ENCODE results near the gene SAMD8.

DNA sequence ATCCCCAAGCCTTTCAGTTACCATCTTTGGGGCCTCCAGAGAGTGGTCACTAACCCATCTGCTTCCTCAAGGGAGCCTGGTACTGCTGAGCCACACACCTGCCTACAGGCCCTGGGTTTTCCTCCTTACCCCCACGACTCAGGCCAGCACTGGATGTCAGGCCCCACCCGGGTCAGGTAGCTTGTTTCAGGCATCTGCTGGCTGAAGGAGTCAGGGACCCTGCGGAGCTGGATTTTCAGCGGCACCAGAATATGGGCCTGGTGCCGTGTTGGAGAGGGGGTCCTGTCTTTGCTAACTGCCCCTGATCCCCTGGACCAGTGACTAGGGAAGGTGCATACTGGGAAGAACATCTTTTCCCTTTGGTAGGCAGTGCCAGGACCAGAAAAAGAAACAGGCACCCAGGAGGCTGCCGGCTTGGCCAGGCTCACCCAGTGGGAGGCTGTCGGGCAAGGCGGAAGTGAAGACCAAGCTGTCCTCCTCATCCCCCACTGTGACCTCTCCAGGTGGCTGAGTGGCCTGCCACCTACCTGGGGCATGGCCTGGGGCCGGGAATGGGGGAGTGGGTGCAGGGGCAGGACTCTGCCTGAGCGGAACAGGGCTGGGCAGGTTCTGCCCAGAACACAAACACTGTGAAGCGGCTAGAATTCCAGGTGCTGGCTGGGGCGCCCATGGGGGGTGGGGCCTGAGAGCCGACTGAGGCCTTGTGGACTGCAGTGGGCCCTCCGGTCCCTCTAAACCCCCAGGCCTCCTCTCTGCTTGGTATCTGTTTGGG lies 12.4 kb upstream of the SAMD8 start:
- TF ChIP-seq, protein P1, sequence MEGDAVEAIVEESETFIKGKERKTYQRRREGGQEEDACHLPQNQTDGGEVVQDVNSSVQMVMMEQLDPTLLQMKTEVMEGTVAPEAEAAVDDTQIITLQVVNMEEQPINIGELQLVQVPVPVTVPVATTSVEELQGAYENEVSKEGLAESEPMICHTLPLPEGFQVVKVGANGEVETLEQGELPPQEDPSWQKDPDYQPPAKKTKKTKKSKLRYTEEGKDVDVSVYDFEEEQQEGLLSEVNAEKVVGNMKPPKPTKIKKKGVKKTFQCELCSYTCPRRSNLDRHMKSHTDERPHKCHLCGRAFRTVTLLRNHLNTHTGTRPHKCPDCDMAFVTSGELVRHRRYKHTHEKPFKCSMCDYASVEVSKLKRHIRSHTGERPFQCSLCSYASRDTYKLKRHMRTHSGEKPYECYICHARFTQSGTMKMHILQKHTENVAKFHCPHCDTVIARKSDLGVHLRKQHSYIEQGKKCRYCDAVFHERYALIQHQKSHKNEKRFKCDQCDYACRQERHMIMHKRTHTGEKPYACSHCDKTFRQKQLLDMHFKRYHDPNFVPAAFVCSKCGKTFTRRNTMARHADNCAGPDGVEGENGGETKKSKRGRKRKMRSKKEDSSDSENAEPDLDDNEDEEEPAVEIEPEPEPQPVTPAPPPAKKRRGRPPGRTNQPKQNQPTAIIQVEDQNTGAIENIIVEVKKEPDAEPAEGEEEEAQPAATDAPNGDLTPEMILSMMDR (IDR thresholded peaks at IDR 0.05), result no peak
- TF ChIP-seq POLR2A (IDR thresholded peaks at IDR 0.05), result no peak
